HepG2 (cell line): ENCODE measurements around the gene SLC12A9. TPM values are rescaled to one million over a fixed set of nuclear protein-coding genes. Genes with fewer than 3 reads are reported as not detected.

Experiments used
- AGO1 ChIP-seq: fragments of 200-400 bp; formaldehyde crosslinking; IDR thresholded peaks from 2 replicates; pipeline ENCODE4 v1.6.1; 2017; ENCODE audit warnings: mild to moderate bottlenecking, low read depth, low read length, moderate library complexity; ENCODE audit not compliant: poor library complexity, severe bottlenecking
- FOXA3 ChIP-seq: IDR thresholded peaks from 2 replicates; pipeline ENCODE4 v1.6.1; 2016; ENCODE audit warnings: missing genetic modification reagents, missing compliant biosample characterization
- FOXO1 ChIP-seq: sonication (generic); formaldehyde crosslinking; IDR thresholded peaks from 2 replicates; pipeline ENCODE4 v1.4.0; 2020; ENCODE audit warnings: missing genetic modification reagents
- FOXP1 ChIP-seq, 2 experiments: fragments of 450-650 bp in 1 of 2; IDR thresholded peaks; 2 replicates each; pipeline ENCODE4 v1.6.1; 2017 to 2018; ENCODE audit warnings: antibody characterized with exemption in 1 of 2
- GZF1 ChIP-seq: sonication (generic); formaldehyde crosslinking; IDR thresholded peaks from 2 replicates; pipeline ENCODE4 v1.5.1; 2020; ENCODE audit warnings: mild to moderate bottlenecking, missing genetic modification reagents
- HNRNPH1 ChIP-seq: fragments of 200-400 bp; formaldehyde crosslinking; optimal IDR thresholded peaks from 2 replicates; pipeline ENCODE3; 2017; ENCODE audit warnings: mild to moderate bottlenecking, low read depth, low read length
- HNRNPLL ChIP-seq: fragments of 200-400 bp; formaldehyde crosslinking; IDR thresholded peaks from 2 replicates; pipeline ENCODE4 v1.6.1; 2017; ENCODE audit warnings: mild to moderate bottlenecking, low read depth, low read length; ENCODE audit not compliant: poor library complexity, severe bottlenecking
- IRX3 ChIP-seq: sonication (generic); formaldehyde crosslinking; IDR thresholded peaks from 2 replicates; pipeline ENCODE4 v1.8.1; 2023; ENCODE audit warnings: mild to moderate bottlenecking, low read depth, missing genetic modification reagents, borderline replicate concordance
- JARID2 ChIP-seq: sonication (generic); formaldehyde crosslinking; IDR thresholded peaks from 2 replicates; pipeline ENCODE4 v1.8.1; 2023; ENCODE audit warnings: missing genetic modification reagents, inconsistent platforms; ENCODE audit not compliant: insufficient replicate concordance
- KLF11 ChIP-seq: IDR thresholded peaks from 2 replicates; pipeline ENCODE4 v1.6.1; 2016; ENCODE audit warnings: missing compliant biosample characterization
- NFRKB ChIP-seq: fragments of 450-650 bp; IDR thresholded peaks from 2 replicates; pipeline ENCODE4 v1.6.1; 2017
- NR1H2 ChIP-seq: sonication (generic); formaldehyde crosslinking; IDR thresholded peaks from 2 replicates; pipeline ENCODE4 v1.8.1; 2022; ENCODE audit warnings: low read depth, missing genetic modification reagents, borderline replicate concordance
- NR2C2 ChIP-seq: sonication (generic); formaldehyde crosslinking; IDR thresholded peaks from 2 replicates; pipeline ENCODE4 v1.4.0; 2020; ENCODE audit warnings: missing genetic modification reagents, mild to moderate bottlenecking, moderate library complexity, borderline replicate concordance
- ONECUT2 ChIP-seq: sonication (generic); formaldehyde crosslinking; IDR thresholded peaks from 2 replicates; pipeline ENCODE4 v1.4.0; 2020; ENCODE audit warnings: missing genetic modification reagents
- SALL1 ChIP-seq: sonication (generic); formaldehyde crosslinking; IDR thresholded peaks from 2 replicates; pipeline ENCODE4 v1.8.0; 2022; ENCODE audit warnings: mild to moderate bottlenecking, missing genetic modification reagents
- SNAPC2 ChIP-seq: sonication (generic); formaldehyde crosslinking; IDR thresholded peaks from 2 replicates; pipeline ENCODE4 v1.8.1; 2022; ENCODE audit warnings: mild to moderate bottlenecking, missing genetic modification reagents
- SRY ChIP-seq: sonication (generic); formaldehyde crosslinking; IDR thresholded peaks from 2 replicates; pipeline ENCODE4 v1.8.0; 2022; ENCODE audit warnings: mild to moderate bottlenecking, missing genetic modification reagents
- STAT5B ChIP-seq: sonication (generic); formaldehyde crosslinking; IDR thresholded peaks from 2 replicates; pipeline ENCODE4 v1.4.0; 2020; ENCODE audit warnings: missing genetic modification reagents
- TARDBP ChIP-seq: sonication (generic); formaldehyde crosslinking; IDR thresholded peaks from 2 replicates; pipeline ENCODE4 v1.8.0; 2022; ENCODE audit warnings: mild to moderate bottlenecking, missing genetic modification reagents
- THRA ChIP-seq: sonication (generic); formaldehyde crosslinking; IDR thresholded peaks from 2 replicates; pipeline ENCODE4 v1.4.0; 2020; ENCODE audit warnings: missing genetic modification reagents, borderline replicate concordance
- ZFYVE20 ChIP-seq: sonication (generic); formaldehyde crosslinking; IDR thresholded peaks from 2 replicates; pipeline ENCODE4 v1.8.0; 2023; ENCODE audit warnings: low read depth, mild to moderate bottlenecking, moderate library complexity, missing genetic modification reagents, borderline replicate concordance
- ZNF124 ChIP-seq: sonication (generic); formaldehyde crosslinking; IDR thresholded peaks from 2 replicates; pipeline ENCODE4 v1.4.0; 2020; ENCODE audit warnings: missing genetic modification reagents
- ZNF3 ChIP-seq: IDR thresholded peaks from 2 replicates; pipeline ENCODE4 v1.7.0; 2017; ENCODE audit warnings: inconsistent platforms
- ZNF589 ChIP-seq: sonication (generic); formaldehyde crosslinking; conservative IDR thresholded peaks from 2 replicates; pipeline ENCODE4 v1.8.0; 2022; ENCODE audit warnings: mild to moderate bottlenecking, moderate library complexity, missing genetic modification reagents
- ZNF660 ChIP-seq: sonication (generic); formaldehyde crosslinking; IDR thresholded peaks from 2 replicates; pipeline ENCODE4 v1.5.1; 2020; ENCODE audit warnings: mild to moderate bottlenecking, low read depth, missing genetic modification reagents, borderline replicate concordance
- polyA plus RNA-seq, 8 experiments: library from polyadenylated mRNA; depleted of rRNA in 3 of 8; stranded (reverse) in 7 of 8; unstranded in 1 of 8; fragments of >200 nt; fragmentation: Illumina TruSeq in 4 of 8; extraction: Trizol in 4 of 8; gene quantifications; 2 replicates each; pipeline versions ENCODE4 v1.2.1 to v1.2.3, GENCODE V29; 2011 to 2016; ENCODE audit warnings: low read depth in 4 of 8, missing spikeins in 1 of 8, mixed read lengths in 1 of 8; ENCODE audit not compliant: insufficient read depth in 1 of 8
- total RNA-seq, 5 experiments: library from RNA; depleted of rRNA; stranded (reverse); fragments of >200 nt; fragmentation: Illumina TruSeq; extraction: Trizol; gene quantifications; 2 replicates each; pipeline ENCODE4 v1.2.3, GENCODE V29; 2016; ENCODE audit warnings: low read depth in 1 of 5
- TF ChIP-seq, protein P1 (sequence below): sonication (generic); formaldehyde crosslinking; IDR thresholded peaks from 2 replicates; pipeline ENCODE4 v1.4.0; 2020; ENCODE audit warnings: mild to moderate bottlenecking, missing genetic modification reagents
- TF ChIP-seq, protein P2 (sequence below): sonication (generic); formaldehyde crosslinking; IDR thresholded peaks from 2 replicates; pipeline ENCODE4 v1.5.0; 2020; ENCODE audit warnings: mild to moderate bottlenecking, missing genetic modification reagents, borderline replicate concordance

The SLC12A9 gene
- total and polyA plus RNA-seq, 2 of the 13 experiments (the other 11 are each of a cell fraction or from before 2014, with no cell fraction given) = 8.7 to 16.6 TPM

GRCh38 chr7:100874577-100875355 lies 22.3 kb downstream of the SLC12A9 start, which contains the start of gene SRRT (continued):
- TF ChIP-seq JARID2 (CRISPR knock-in tag) (no peak), ZNF124 (CRISPR knock-in tag) (no peak; the same call in 1 of the 2 replicates), SRY (peak; percentile 53; the same call in 1 of the 2 replicates), STAT5B (CRISPR knock-in tag) (peak; percentile 65; the same call in 1 of the 2 replicates), ZNF3 (CRISPR knock-in tag) (no peak), ZNF660 (CRISPR knock-in tag) (no peak), FOXA3 (CRISPR knock-in tag) (peak; percentile 61), HNRNPH1 (no peak), NR2C2 (CRISPR knock-in tag) (peak; percentile 86), KLF11 (CRISPR knock-in tag) (peak; percentile 88), THRA (CRISPR knock-in tag) (no peak; the same call in none of the 2 replicates), SALL1 (CRISPR knock-in tag) (peak; percentile 89), ONECUT2 (CRISPR knock-in tag) (no peak), FOXO1 (peak; percentile 51; the same call in 1 of the 2 replicates), ZNF589 (CRISPR knock-in tag) (0 out of 2 replicates have a peak, but pooled peaks have one; percentile 69), TARDBP (CRISPR knock-in tag) (peak; percentile 94), HNRNPLL (peak; percentile 88), FOXP1 (IDR thresholded peaks at IDR 0.05) (no peak), FOXP1 (CRISPR knock-in tag; IDR thresholded peaks at IDR 0.05) (no peak; the same call in 1 of the 2 replicates), GZF1 (CRISPR knock-in tag) (peak; percentile 12; the same call in 1 of the 2 replicates), ZFYVE20 (no peak), SNAPC2 (CRISPR knock-in tag) (peak; percentile 95), NR1H2 (CRISPR knock-in tag) (peak; percentile 86; the same call in 1 of the 2 replicates), NFRKB (no peak), AGO1 (peak; percentile 42), IRX3 (no peak; the same call in 1 of the 2 replicates)
- TF ChIP-seq, protein P1, sequence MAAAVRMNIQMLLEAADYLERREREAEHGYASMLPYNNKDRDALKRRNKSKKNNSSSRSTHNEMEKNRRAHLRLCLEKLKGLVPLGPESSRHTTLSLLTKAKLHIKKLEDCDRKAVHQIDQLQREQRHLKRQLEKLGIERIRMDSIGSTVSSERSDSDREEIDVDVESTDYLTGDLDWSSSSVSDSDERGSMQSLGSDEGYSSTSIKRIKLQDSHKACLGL = peak; percentile 57; the same call in 1 of the 2 replicates
- TF ChIP-seq, protein P2, sequence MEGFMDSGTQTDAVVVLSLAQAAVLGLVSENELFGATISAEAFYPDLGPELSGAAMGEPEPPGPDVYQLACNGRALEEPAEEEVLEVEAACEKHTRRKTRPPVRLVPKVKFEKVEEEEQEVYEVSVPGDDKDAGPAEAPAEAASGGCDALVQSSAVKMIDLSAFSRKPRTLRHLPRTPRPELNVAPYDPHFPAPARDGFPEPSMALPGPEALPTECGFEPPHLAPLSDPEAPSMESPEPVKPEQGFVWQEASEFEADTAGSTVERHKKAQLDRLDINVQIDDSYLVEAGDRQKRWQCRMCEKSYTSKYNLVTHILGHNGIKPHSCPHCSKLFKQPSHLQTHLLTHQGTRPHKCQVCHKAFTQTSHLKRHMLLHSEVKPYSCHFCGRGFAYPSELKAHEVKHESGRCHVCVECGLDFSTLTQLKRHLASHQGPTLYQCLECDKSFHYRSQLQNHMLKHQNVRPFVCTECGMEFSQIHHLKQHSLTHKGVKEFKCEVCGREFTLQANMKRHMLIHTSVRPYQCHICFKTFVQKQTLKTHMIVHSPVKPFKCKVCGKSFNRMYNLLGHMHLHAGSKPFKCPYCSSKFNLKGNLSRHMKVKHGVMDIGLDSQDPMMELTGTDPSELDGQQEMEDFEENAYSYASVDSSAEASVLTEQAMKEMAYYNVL (CRISPR knock-in tag) = peak; percentile 51; the same call in 1 of the 2 replicates
